GM12872 (cell line): Measurements from ENCODE around the gene LARGE1.

Source experiments
- CTCF ChIP-seq: IDR thresholded peaks from 3 replicates; pipeline ENCODE4 v1.5.1; 2011; ENCODE audit warnings: low read depth, mild to moderate bottlenecking, low read length, moderate library complexity; ENCODE audit not compliant: insufficient read depth

Gene LARGE1

GRCh38 chr22:33451866-33452469 lies 468.3 kb downstream of the LARGE1 start:
- TF ChIP-seq CTCF: no peak

DNA sequence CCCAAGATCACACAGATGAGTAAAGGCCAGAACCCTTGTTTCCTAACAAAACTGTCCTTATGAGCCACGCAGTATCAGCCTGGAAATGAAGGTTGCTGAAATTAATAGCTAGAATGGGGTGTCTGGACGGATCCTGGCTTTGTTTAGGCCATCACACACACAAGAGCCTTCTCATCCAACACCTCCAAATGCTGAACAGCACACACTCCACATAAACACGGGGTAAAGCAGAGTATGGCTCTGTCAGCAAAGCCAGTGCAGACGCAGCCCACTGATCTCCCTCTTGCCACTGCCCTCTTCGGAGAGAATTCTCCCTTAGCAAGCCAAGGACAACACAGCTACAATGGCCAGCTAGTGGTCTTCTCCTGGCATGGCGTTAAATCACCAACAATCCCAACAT lies 469.5 kb downstream of the LARGE1 start:
- TF ChIP-seq CTCF: no peak

- TF ChIP-seq CTCF: no peak
Observed at GRCh38 chr22:33447733-33448132, 472.5 kb downstream of the LARGE1 start.

DNA sequence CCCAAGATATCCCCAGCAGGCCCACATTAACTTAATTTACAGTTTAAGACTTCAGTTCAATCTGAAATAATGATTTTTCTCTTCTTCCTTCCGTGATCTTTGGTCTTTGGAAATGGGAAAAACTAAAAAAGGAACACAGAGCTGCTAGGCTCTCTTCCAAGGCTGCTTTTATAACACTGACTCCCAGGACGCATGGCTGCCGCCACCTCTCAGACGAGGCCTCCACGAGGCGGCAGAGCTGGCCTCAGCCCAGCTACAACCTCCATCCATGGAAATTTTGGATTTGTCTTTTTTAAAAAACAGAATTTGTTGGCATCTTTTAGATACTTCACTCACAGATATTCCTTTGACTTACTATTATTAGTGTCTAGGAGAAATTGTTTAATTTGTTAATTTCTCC lies 476.6 kb downstream of the LARGE1 start:
- no peak for TF ChIP-seq CTCF

GRCh38 chr22:33440756-33441155 lies 479.5 kb downstream of the LARGE1 start:
- TF ChIP-seq CTCF: no peak

DNA sequence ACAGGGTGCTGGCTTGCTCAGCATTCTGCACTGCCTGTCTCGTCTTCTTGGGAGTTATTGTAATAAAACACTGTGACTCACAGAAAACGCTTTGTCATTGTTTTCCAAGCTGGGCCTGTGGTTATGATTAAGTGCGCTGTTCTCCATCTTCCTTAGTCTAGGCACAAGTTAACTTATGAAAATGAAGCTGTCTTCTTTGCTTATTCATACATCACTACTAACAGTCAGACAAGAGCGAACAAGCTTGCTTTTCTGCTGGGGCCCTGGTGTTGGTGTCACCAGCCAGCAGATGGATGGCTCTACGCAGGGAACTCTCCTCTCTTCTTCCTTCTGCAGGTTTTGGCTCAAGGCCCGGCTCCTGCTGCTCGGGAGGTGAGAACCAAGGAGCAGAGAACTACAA lies 482.0 kb downstream of the LARGE1 start:
- no peak for TF ChIP-seq CTCF

- no peak for TF ChIP-seq CTCF
Observed at GRCh38 chr22:33431300-33431699, 489.0 kb downstream of the LARGE1 start.
